NCI-H1092 (cell line): ENCODE data around the gene ELAPOR1.

ENCODE experiments used
- DNase-seq: peaks from one replicate; lab custom pipeline; 2025; lab: John Stamatoyannopoulos, UW

The ELAPOR1 gene

GRCh38 chr1:109113590-109114341 lies at the start of gene ELAPOR1:
Gene ELAPOR1, plus strand, starts transcription at chr1:109114115. Its CDS starts 69 bp downstream, at chr1:109114184.
- DNase-seq: peak; percentile 74

- no peak for DNase-seq
Measured at GRCh38 chr1:109065137-109065536, 48.8 kb upstream of the ELAPOR1 start.

- no peak for DNase-seq
Measured at GRCh38 chr1:109067883-109068282, 46.0 kb upstream of the ELAPOR1 start.

- DNase-seq: no peak
Measured at GRCh38 chr1:109069294-109069693, 44.6 kb upstream of the ELAPOR1 start.

- peak; percentile 94 for DNase-seq
Measured at GRCh38 chr1:109075531-109076490, 38.1 kb upstream of the ELAPOR1 start, which contains the start of gene TAF13. Gene TAF13, minus strand, starts transcription at chr1:109076003. Its CDS starts 56 bp downstream, at chr1:109075947.

- DNase-seq: no peak
Measured at GRCh38 chr1:109078317-109078716, 35.6 kb upstream of the ELAPOR1 start.

- no peak for DNase-seq
Measured at GRCh38 chr1:109079240-109079622, 34.7 kb upstream of the ELAPOR1 start.

GRCh38 chr1:109080441-109081082 lies 33.4 kb upstream of the ELAPOR1 start:
- no peak for DNase-seq

- DNase-seq: no peak
Measured at GRCh38 chr1:109083501-109083900, 30.4 kb upstream of the ELAPOR1 start.

GRCh38 chr1:109083923-109084322 lies 30.0 kb upstream of the ELAPOR1 start:
- DNase-seq: no peak

GRCh38 chr1:109084563-109085517 lies 29.1 kb upstream of the ELAPOR1 start:
- DNase-seq: no peak

GRCh38 chr1:109089242-109090015 lies 24.5 kb upstream of the ELAPOR1 start:
- peak; percentile 85 for DNase-seq

GRCh38 chr1:109090196-109091077 lies 23.5 kb upstream of the ELAPOR1 start, which contains the start of gene TMEM167B:
Gene TMEM167B, plus strand, starts transcription at chr1:109090764. Its CDS starts 109 bp downstream, at chr1:109090873.
- DNase-seq: peak; percentile 82

- no peak for DNase-seq
Measured at GRCh38 chr1:109091078-109091838, 22.7 kb upstream of the ELAPOR1 start.

- no peak for DNase-seq
Measured at GRCh38 chr1:109091839-109092193, 22.1 kb upstream of the ELAPOR1 start.

GRCh38 chr1:109094377-109094803 lies 19.5 kb upstream of the ELAPOR1 start:
- no peak for DNase-seq

- DNase-seq: no peak
Measured at GRCh38 chr1:109094871-109095270, 19.0 kb upstream of the ELAPOR1 start.

- no peak for DNase-seq
Measured at GRCh38 chr1:109095631-109096030, 18.3 kb upstream of the ELAPOR1 start.
